ENCODE results near the gene ATP9B. TPM values are rescaled to one million over a fixed set of nuclear protein-coding genes. Genes with fewer than 3 reads are reported as not detected.
A peak's percentile ranks its signal among the peaks of the same experiment; 100 is the strongest.

Gene ATP9B
- total RNA-seq, 3 donors from 2014 or later (not counting 1 experiment from before 2014, with no cell fraction given) = 66.0 to 78.9 (median 68.0) TPM

DNA sequence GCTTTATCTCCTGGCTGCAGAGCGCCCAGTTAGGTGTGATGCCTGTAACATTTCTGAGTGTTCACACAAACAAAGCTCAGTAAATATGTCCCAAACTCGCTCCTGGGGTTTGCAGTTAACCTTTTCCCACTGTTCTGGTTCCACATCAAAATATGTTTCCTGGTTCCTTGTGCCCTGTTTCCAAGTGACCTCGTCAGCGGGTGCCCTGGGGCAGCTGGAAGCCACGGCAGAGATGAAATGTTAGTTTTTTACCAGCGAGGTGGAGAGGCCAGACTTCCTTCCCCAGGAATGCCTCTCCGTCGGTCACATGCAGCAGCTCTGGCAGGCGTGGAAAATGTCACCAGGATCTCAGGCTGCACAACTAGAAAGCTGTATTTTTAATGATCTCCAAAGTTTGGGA lies 344.7 kb downstream of the ATP9B start:
- DNase-seq = no peak
- Mint-ChIP-seq H3K27ac (no peak overlapping the region), H3K27me3 (ENCODE audit: low read depth in 2 of 2) (no peaks in the 10 kb centered on the region), H3K4me3 (no peak overlapping the region), H3K36me3 (no peaks in the 10 kb centered on the region), H3K9me3 (no peaks in the 10 kb centered on the region), H3K4me1 (peaks cover 0 to 14% of the 10 kb centered on the region in 2 donors)
- Histone ChIP-seq H3K9me3 (ENCODE audit: control insufficient read depth, insufficient read depth, low read length) (no peaks in the 10 kb centered on the region), H3K4me1 (ENCODE audit: control insufficient read depth, insufficient read depth, low read length) (peaks cover 4% of the 10 kb centered on the region), H3K27ac (ENCODE audit: low read length) (no peak overlapping the region), H3K4me3 (ENCODE audit: low read length) (no peak overlapping the region), H3K27me3 (ENCODE audit: control insufficient read depth, insufficient read depth, low read length) (no peaks in the 10 kb centered on the region), H3K36me3 (ENCODE audit: control insufficient read depth, insufficient read depth, low read length) (peaks cover 16% of the 10 kb centered on the region)
- no peak for ATAC-seq
- TF ChIP-seq, protein P1, sequence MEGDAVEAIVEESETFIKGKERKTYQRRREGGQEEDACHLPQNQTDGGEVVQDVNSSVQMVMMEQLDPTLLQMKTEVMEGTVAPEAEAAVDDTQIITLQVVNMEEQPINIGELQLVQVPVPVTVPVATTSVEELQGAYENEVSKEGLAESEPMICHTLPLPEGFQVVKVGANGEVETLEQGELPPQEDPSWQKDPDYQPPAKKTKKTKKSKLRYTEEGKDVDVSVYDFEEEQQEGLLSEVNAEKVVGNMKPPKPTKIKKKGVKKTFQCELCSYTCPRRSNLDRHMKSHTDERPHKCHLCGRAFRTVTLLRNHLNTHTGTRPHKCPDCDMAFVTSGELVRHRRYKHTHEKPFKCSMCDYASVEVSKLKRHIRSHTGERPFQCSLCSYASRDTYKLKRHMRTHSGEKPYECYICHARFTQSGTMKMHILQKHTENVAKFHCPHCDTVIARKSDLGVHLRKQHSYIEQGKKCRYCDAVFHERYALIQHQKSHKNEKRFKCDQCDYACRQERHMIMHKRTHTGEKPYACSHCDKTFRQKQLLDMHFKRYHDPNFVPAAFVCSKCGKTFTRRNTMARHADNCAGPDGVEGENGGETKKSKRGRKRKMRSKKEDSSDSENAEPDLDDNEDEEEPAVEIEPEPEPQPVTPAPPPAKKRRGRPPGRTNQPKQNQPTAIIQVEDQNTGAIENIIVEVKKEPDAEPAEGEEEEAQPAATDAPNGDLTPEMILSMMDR (IDR thresholded peaks at IDR 0.05) = no peak
- WGBS (ENCODE audit: insufficient coverage) = 84% methylated on average over 9 of the region's 9 CpGs
- intact Hi-C loops (cut with micrococcal nuclease) = no loop called here

DNA sequence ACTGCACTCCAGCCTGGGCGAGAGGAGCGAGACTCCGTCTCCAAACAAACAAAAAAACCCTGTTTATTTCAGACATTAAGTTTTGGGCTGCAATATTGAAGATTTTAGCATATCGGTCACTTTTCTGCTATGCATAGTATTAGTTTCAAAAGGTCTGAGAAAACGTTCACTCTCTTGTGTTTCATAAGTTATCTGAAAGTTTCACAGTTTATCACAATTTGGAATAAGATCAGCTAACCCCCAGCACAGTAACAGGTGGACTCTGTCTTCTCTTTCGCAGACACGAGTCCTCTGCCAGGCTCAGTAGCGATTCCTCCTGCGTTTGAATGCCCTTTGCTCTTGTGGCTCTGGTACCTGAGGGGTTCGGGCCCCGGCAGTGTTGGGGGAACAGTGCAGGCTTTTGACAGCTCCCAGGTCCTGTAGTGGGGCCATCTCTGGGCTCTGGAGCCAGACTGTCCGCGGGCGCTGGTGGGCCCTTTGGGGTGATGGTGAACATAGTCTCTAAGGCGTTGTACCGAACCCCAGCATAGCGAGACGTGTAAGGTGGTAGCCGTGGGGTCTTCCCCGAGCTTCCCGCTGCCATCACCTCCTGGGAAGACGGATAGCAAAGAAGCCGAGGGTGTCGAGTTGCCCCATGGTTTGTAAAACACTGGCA lies 347.0 kb downstream of the ATP9B start:
- ATAC-seq = no peak
- H3K9me3 Mint-ChIP-seq = no peaks in the 10 kb centered on the region
- no peak overlapping the region for H3K4me3 Mint-ChIP-seq
- no peak for DNase-seq
- TF ChIP-seq, protein P1 (IDR thresholded peaks at IDR 0.05) = no peak
- H3K36me3 Mint-ChIP-seq = no peaks in the 10 kb centered on the region
- no peak overlapping the region for H3K27ac ChIP-seq (ENCODE audit: low read length)
- peaks cover 4% of the 10 kb centered on the region for H3K4me1 ChIP-seq (ENCODE audit: control insufficient read depth, insufficient read depth, low read length)
- no peaks in the 10 kb centered on the region for H3K27me3 ChIP-seq (ENCODE audit: control insufficient read depth, insufficient read depth, low read length)
- WGBS (ENCODE audit: insufficient coverage) = 92% methylated on average over 24 of the region's 24 CpGs
- peaks cover 11% of the 10 kb centered on the region for H3K36me3 ChIP-seq (ENCODE audit: control insufficient read depth, insufficient read depth, low read length)
- peaks cover 6 to 26% of the 10 kb centered on the region in 2 donors for H3K4me1 Mint-ChIP-seq
- H3K9me3 ChIP-seq (ENCODE audit: control insufficient read depth, insufficient read depth, low read length) = no peaks in the 10 kb centered on the region
- intact Hi-C loops (cut with micrococcal nuclease) = no loop called here
- no peaks in the 10 kb centered on the region for H3K27me3 Mint-ChIP-seq (ENCODE audit: low read depth in 2 of 2)
- no peak overlapping the region for H3K4me3 ChIP-seq (ENCODE audit: low read length)
- peak overlapping the region in 1 of 2 donors; percentile 69 for H3K27ac Mint-ChIP-seq

DNA sequence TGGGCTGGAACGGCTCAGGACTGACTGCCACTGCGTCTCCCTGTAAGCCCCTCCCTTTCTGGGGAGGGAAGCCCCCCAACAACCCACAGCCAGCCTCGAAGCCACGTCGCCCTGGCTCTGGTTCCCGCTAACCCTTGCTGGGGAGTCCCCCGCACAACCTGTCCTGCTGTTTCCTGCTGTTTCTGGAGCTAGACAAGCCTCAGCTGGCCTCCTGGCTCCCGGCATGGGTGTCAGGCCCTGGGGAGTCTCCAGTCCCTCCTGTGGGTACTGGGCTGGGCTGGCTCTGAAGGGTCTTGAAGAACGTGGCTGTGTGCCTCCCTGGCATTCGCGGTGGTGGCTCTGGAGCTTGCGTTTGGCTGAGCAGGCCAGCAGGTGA lies 347.5 kb downstream of the ATP9B start:
- Mint-ChIP-seq H3K36me3 (no peaks in the 10 kb centered on the region), H3K27me3 (ENCODE audit: low read depth in 2 of 2) (no peaks in the 10 kb centered on the region), H3K4me3 (no peak overlapping the region), H3K27ac (peak overlapping the region in 1 of 2 donors; percentile 69), H3K4me1 (peaks cover 6 to 26% of the 10 kb centered on the region in 2 donors), H3K9me3 (no peaks in the 10 kb centered on the region)
- ATAC-seq (peak in 1 of 3 donors; percentile 21), DNase-seq (no peak)
- intact Hi-C loops (cut with micrococcal nuclease) = no loop called here
- no peaks in the 10 kb centered on the region for H3K9me3 ChIP-seq (ENCODE audit: control insufficient read depth, insufficient read depth, low read length)
- H3K27ac ChIP-seq (ENCODE audit: low read length) = no peak overlapping the region
- peaks cover 4% of the 10 kb centered on the region for H3K4me1 ChIP-seq (ENCODE audit: control insufficient read depth, insufficient read depth, low read length)
- TF ChIP-seq, protein P1 (IDR thresholded peaks at IDR 0.05) = no peak
- H3K27me3 ChIP-seq (ENCODE audit: control insufficient read depth, insufficient read depth, low read length) = no peaks in the 10 kb centered on the region
- peaks cover 11% of the 10 kb centered on the region for H3K36me3 ChIP-seq (ENCODE audit: control insufficient read depth, insufficient read depth, low read length)
- H3K4me3 ChIP-seq (ENCODE audit: low read length) = no peak overlapping the region
- 86% methylated on average over 12 of the region's 12 CpGs for WGBS (ENCODE audit: insufficient coverage)

DNA sequence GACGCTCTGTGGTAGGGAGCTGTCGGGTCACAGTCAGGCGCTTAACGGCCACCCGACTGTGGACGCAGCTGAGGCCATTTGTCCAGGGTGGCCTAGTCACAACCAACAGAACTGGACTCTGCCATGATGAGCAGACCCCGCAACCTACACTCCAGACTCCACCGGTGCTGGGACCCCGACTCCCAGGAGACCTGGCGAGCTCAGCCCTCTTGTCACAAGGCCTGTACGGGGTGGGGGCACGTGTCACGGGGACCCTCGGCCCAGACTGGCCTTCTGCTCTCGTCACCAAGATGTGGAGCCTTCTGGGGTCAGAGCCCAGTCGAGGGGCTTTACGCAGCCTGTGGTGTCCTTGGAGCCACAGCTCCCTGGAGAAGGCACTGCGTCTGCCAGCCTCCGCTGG lies 349.0 kb downstream of the ATP9B start:
- DNase-seq (no peak), ATAC-seq (peak in 1 of 3 donors; percentile 21)
- Mint-ChIP-seq H3K4me3 (no peak overlapping the region), H3K27ac (no peak overlapping the region), H3K4me1 (peaks cover 6 to 31% of the 10 kb centered on the region in 2 donors), H3K9me3 (no peaks in the 10 kb centered on the region), H3K27me3 (ENCODE audit: low read depth in 2 of 2) (no peaks in the 10 kb centered on the region), H3K36me3 (no peaks in the 10 kb centered on the region)
- no peaks in the 10 kb centered on the region for H3K9me3 ChIP-seq (ENCODE audit: control insufficient read depth, insufficient read depth, low read length)
- TF ChIP-seq, protein P1 (IDR thresholded peaks at IDR 0.05) = no peak
- no peaks in the 10 kb centered on the region for H3K27me3 ChIP-seq (ENCODE audit: control insufficient read depth, insufficient read depth, low read length)
- peaks cover 2% of the 10 kb centered on the region for H3K36me3 ChIP-seq (ENCODE audit: control insufficient read depth, insufficient read depth, low read length)
- intact Hi-C loops (cut with micrococcal nuclease) = no loop called here
- WGBS (ENCODE audit: insufficient coverage) = 97% methylated on average over 19 of the region's 19 CpGs
- peaks cover 7% of the 10 kb centered on the region for H3K4me1 ChIP-seq (ENCODE audit: control insufficient read depth, insufficient read depth, low read length)
- no peak overlapping the region for H3K27ac ChIP-seq (ENCODE audit: low read length)
- no peak overlapping the region for H3K4me3 ChIP-seq (ENCODE audit: low read length)

All from natural killer cell (primary cell).